ENCODE results near the gene ANKS1B.

- no peak for TF ChIP-seq POLR2A (IDR thresholded peaks at IDR 0.05; ENCODE audit: low read depth, low read length)
- peak; percentile 55 for TF ChIP-seq CTCF (conservative IDR thresholded peaks at IDR 0.05; ENCODE audit: low read depth, low read length)
- no peak for TF ChIP-seq RCOR1 (IDR thresholded peaks at IDR 0.05; ENCODE audit: insufficient replicate concordance, low read length)
- peak; percentile 70; the same call in 1 of the 2 replicates for TF ChIP-seq SMC3 (IDR thresholded peaks at IDR 0.05; ENCODE audit: low read depth, low read length)
- TF ChIP-seq CEBPB (IDR thresholded peaks at IDR 0.05; ENCODE audit: low read depth, low read length), result no peak
- no peak for TF ChIP-seq MAZ (IDR thresholded peaks at IDR 0.05; ENCODE audit: borderline replicate concordance, low read depth, low read length)
- no peak for TF ChIP-seq CHD1 (IDR thresholded peaks at IDR 0.05; ENCODE audit: low read depth, low read length)
- TF ChIP-seq RAD21 (IDR thresholded peaks at IDR 0.05; ENCODE audit: low read length), result peak; percentile 66
- TF ChIP-seq FOS (IDR thresholded peaks at IDR 0.05; ENCODE audit: low read depth, low read length), result no peak
These were observed 1285.9 kb downstream of the ANKS1B start for GRCh38 chr12:98698603-98699463.

Data from IMR-90 (cell line).